HG02610 (cell line): ENCODE results near the gene MRPS31.
"Not testable (repeated sequence)": the region's sequence is repeated elsewhere in the genome, so short reads cannot be mapped to it uniquely, and the experiment has no call there.

Experiments
- ATAC-seq: cut with Tn5 transposase; IDR thresholded peaks from one replicate; pipeline ENCODE4 v1.9.1; 2021; ENCODE audit warnings: mild to moderate bottlenecking, moderate library complexity; ENCODE audit not compliant: unreplicated experiment

MRPS31 gene

GRCh38 chr13:40762849-40763248 lies 8.1 kb downstream of the MRPS31 start:
- ATAC-seq, result no peak

GRCh38 chr13:40758811-40759210 lies 12.2 kb downstream of the MRPS31 start:
- ATAC-seq, result peak; percentile 40

- ATAC-seq, result no peak
Observed at GRCh38 chr13:40756042-40756441, 14.9 kb downstream of the MRPS31 start.

- ATAC-seq, result no peak
Observed at GRCh38 chr13:40755082-40755700, 15.8 kb downstream of the MRPS31 start.

GRCh38 chr13:40749327-40749726 lies 21.7 kb downstream of the MRPS31 start:
- ATAC-seq, result no peak

- ATAC-seq, result not testable (repeated sequence)
Observed at GRCh38 chr13:40735232-40735548, 35.8 kb downstream of the MRPS31 start.

GRCh38 chr13:40734536-40735231 lies 36.3 kb downstream of the MRPS31 start:
- ATAC-seq, result not testable (repeated sequence)

- no peak for ATAC-seq
Observed at GRCh38 chr13:40732658-40733057, 38.3 kb downstream of the MRPS31 start.

GRCh38 chr13:40728595-40728994 lies 42.4 kb downstream of the MRPS31 start:
- ATAC-seq, result no peak

- not testable (repeated sequence) for ATAC-seq
Observed at GRCh38 chr13:40714433-40714832, 56.6 kb downstream of the MRPS31 start.

GRCh38 chr13:40706439-40706838 lies 64.6 kb downstream of the MRPS31 start:
- ATAC-seq, result no peak

- ATAC-seq, result no peak
Observed at GRCh38 chr13:40697711-40698110, 73.3 kb downstream of the MRPS31 start.

- no peak for ATAC-seq
Observed at GRCh38 chr13:40694426-40694825, 76.6 kb downstream of the MRPS31 start.

GRCh38 chr13:40692946-40693345 lies 78.0 kb downstream of the MRPS31 start:
- ATAC-seq, result peak; percentile 69

- no peak for ATAC-seq
Observed at GRCh38 chr13:40688781-40689180, 82.2 kb downstream of the MRPS31 start.

- no peak for ATAC-seq
Observed at GRCh38 chr13:40682449-40683240, 88.3 kb downstream of the MRPS31 start.

GRCh38 chr13:40681341-40682146 lies 89.4 kb downstream of the MRPS31 start:
- ATAC-seq, result no peak

- ATAC-seq, result no peak
Observed at GRCh38 chr13:40680659-40681323, 90.2 kb downstream of the MRPS31 start.

- ATAC-seq, result no peak
Observed at GRCh38 chr13:40679480-40679985, 91.5 kb downstream of the MRPS31 start.
